Femur (tissue), 1 donor: ENCODE results near the gene FAP.

ENCODE experiments used
- DNase-seq: peaks from one replicate; pipeline ENCODE4 v3.0.0-alpha.2; 2017

FAP gene

GRCh38 chr2:162185541-162186232 is 57.6 kb downstream of the FAP start:
- DNase-seq, result no peak

- no peak for DNase-seq
Measured at GRCh38 chr2:162184821-162185450, 58.3 kb downstream of the FAP start.

- no peak for DNase-seq
Measured at GRCh38 chr2:162184359-162184758, 58.9 kb downstream of the FAP start.

- DNase-seq, result no peak
Measured at GRCh38 chr2:162182395-162182794, 60.9 kb downstream of the FAP start.

GRCh38 chr2:162177301-162177700 is 65.9 kb downstream of the FAP start:
- no peak for DNase-seq

- no peak for DNase-seq
Measured at GRCh38 chr2:162175714-162176113, 67.5 kb downstream of the FAP start.

GRCh38 chr2:162174746-162175145 is 68.5 kb downstream of the FAP start:
- peak; percentile 26 for DNase-seq

GRCh38 chr2:162172802-162173370 is 70.4 kb downstream of the FAP start:
- DNase-seq, result no peak

GRCh38 chr2:162166745-162167144 is 76.5 kb downstream of the FAP start:
- DNase-seq, result no peak

GRCh38 chr2:162166174-162166573 is 77.1 kb downstream of the FAP start:
- no peak for DNase-seq

GRCh38 chr2:162164802-162165201 is 78.4 kb downstream of the FAP start:
- no peak for DNase-seq

- DNase-seq, result no peak
Measured at GRCh38 chr2:162159446-162159845, 83.8 kb downstream of the FAP start.

- DNase-seq, result no peak
Measured at GRCh38 chr2:162156149-162156548, 87.1 kb downstream of the FAP start.

- no peak for DNase-seq
Measured at GRCh38 chr2:162155093-162155492, 88.2 kb downstream of the FAP start.

- peak; percentile 54 for DNase-seq
Measured at GRCh38 chr2:162153608-162154224, 89.5 kb downstream of the FAP start.

GRCh38 chr2:162152147-162152546 is 91.1 kb downstream of the FAP start, which contains the start of gene GCG:
TSS of gene GCG (minus strand) at chr2:162152247. CDS start at chr2:162149178, 3,069 bp downstream.
- no peak for DNase-seq

GRCh38 chr2:162149940-162150339 is 93.3 kb downstream of the FAP start:
- DNase-seq, result no peak

- no peak for DNase-seq
Measured at GRCh38 chr2:162149466-162149865, 93.8 kb downstream of the FAP start.

- DNase-seq, result no peak
Measured at GRCh38 chr2:162148956-162149355, 94.3 kb downstream of the FAP start.

GRCh38 chr2:162143969-162144368 is 99.3 kb downstream of the FAP start:
- no peak for DNase-seq

- DNase-seq, result no peak
Measured at GRCh38 chr2:162138310-162138709, 104.9 kb downstream of the FAP start.

- no peak for DNase-seq
Measured at GRCh38 chr2:162127422-162127821, 115.8 kb downstream of the FAP start.

- no peak for DNase-seq
Measured at GRCh38 chr2:162126527-162126926, 116.7 kb downstream of the FAP start.

- no peak for DNase-seq
Measured at GRCh38 chr2:162126111-162126519, 117.1 kb downstream of the FAP start.
